ENCODE results near the gene WASHC1.
"Not testable (repeated sequence)": the region's sequence is repeated elsewhere in the genome, so short reads cannot be mapped to it uniquely, and the experiment has no call there.

Gene WASHC1

GRCh38 chr9:32308-32707 lies 3.1 kb upstream of the WASHC1 start:
- not testable (repeated sequence) for H3K36me3 ChIP-seq (ENCODE audit: control insufficient read depth in 1 of 2, insufficient read depth in 2 of 2, low read depth in 1 of 2, low read length in 2 of 2)
- WGBS, result 80% methylated on average over 1 of the region's 6 CpGs
- peak; percentile 1 for DNase-seq

GRCh38 chr9:28775-29174 lies 481 bp downstream of the WASHC1 start:
- Histone ChIP-seq H3K9ac (ENCODE audit: low read length) (peak overlapping the region; percentile 68), H3K4me3 (ENCODE audit: insufficient read depth in 1 of 2, low read depth in 1 of 2, low read length in 2 of 2) (peak overlapping the region; percentile 60 to 69)
- H4K91ac ChIP-seq (ENCODE audit: low read length); H4K8ac ChIP-seq (ENCODE audit: low read length); H3K18ac ChIP-seq (ENCODE audit: low read depth in 1 of 2, low read length in 2 of 2); H2AFZ ChIP-seq (ENCODE audit: low read depth, low read length); H2AK5ac ChIP-seq (ENCODE audit: low read length, severe bottlenecking); H2BK5ac ChIP-seq (ENCODE audit: low read depth, low read length, poor library complexity, severe bottlenecking); H2BK15ac ChIP-seq (ENCODE audit: low read depth, poor library complexity, severe bottlenecking); H3K23ac ChIP-seq (ENCODE audit: low read length in 2 of 2); H3K4me2 ChIP-seq (ENCODE audit: low read length, poor library complexity, severe bottlenecking); H3K27me3 ChIP-seq (ENCODE audit: control insufficient read depth in 1 of 2, insufficient read depth in 1 of 2, low read length in 2 of 2); H3K4me1 ChIP-seq (ENCODE audit: control insufficient read depth, insufficient read depth, low read depth, low read length); H2BK120ac ChIP-seq (ENCODE audit: low read depth, low read length); H2BK12ac ChIP-seq (ENCODE audit: low read length in 2 of 2); H3K79me1 ChIP-seq (replicated peaks; ENCODE audit: low read length, poor library complexity, severe bottlenecking); H3K9me3 ChIP-seq (ENCODE audit: control insufficient read depth, low read length); DNase-seq; H3K14ac ChIP-seq (ENCODE audit: low read length in 2 of 2); H3K27ac ChIP-seq (ENCODE audit: low read length, poor library complexity, severe bottlenecking); H3K36me3 ChIP-seq (ENCODE audit: control insufficient read depth in 1 of 2, insufficient read depth in 2 of 2, low read depth in 1 of 2, low read length in 2 of 2); H3K4ac ChIP-seq (ENCODE audit: low read depth in 1 of 2, low read length in 2 of 2): not testable (repeated sequence)
- no CpG with 5 or more reads among the region's 30 CpGs for WGBS

More at GRCh38 chr9:32308-32707, 3.1 kb upstream of the WASHC1 start:
- not testable (repeated sequence) for H4K8ac ChIP-seq (ENCODE audit: low read length); H2BK15ac ChIP-seq (ENCODE audit: low read depth, poor library complexity, severe bottlenecking); H3K9ac ChIP-seq (ENCODE audit: low read length); H3K23ac ChIP-seq (ENCODE audit: low read length in 2 of 2); H2BK120ac ChIP-seq (ENCODE audit: low read depth, low read length); H3K4me2 ChIP-seq (ENCODE audit: low read length, poor library complexity, severe bottlenecking); H3K4me3 ChIP-seq (ENCODE audit: insufficient read depth in 1 of 2, low read depth in 1 of 2, low read length in 2 of 2); H3K14ac ChIP-seq (ENCODE audit: low read length in 2 of 2); H4K91ac ChIP-seq (ENCODE audit: low read length); H3K27me3 ChIP-seq (ENCODE audit: control insufficient read depth in 1 of 2, insufficient read depth in 1 of 2, low read length in 2 of 2); H2BK12ac ChIP-seq (ENCODE audit: low read length in 2 of 2); H3K4ac ChIP-seq (ENCODE audit: low read depth in 1 of 2, low read length in 2 of 2); H2AFZ ChIP-seq (ENCODE audit: low read depth, low read length); H3K9me3 ChIP-seq (ENCODE audit: control insufficient read depth, low read length); H2BK5ac ChIP-seq (ENCODE audit: low read depth, low read length, poor library complexity, severe bottlenecking); H3K79me1 ChIP-seq (replicated peaks; ENCODE audit: low read length, poor library complexity, severe bottlenecking); H3K27ac ChIP-seq (ENCODE audit: low read length, poor library complexity, severe bottlenecking); H2AK5ac ChIP-seq (ENCODE audit: low read length, severe bottlenecking); H3K18ac ChIP-seq (ENCODE audit: low read depth in 1 of 2, low read length in 2 of 2); H3K4me1 ChIP-seq (ENCODE audit: control insufficient read depth, insufficient read depth, low read depth, low read length)

GRCh38 chr9:21621-22020 lies 7.6 kb downstream of the WASHC1 start:
- not testable (repeated sequence) for H4K8ac ChIP-seq (ENCODE audit: low read length); H3K27ac ChIP-seq (ENCODE audit: low read length, poor library complexity, severe bottlenecking); H3K14ac ChIP-seq (ENCODE audit: low read length in 2 of 2); H2BK120ac ChIP-seq (ENCODE audit: low read depth, low read length); H2BK5ac ChIP-seq (ENCODE audit: low read depth, low read length, poor library complexity, severe bottlenecking); H4K91ac ChIP-seq (ENCODE audit: low read length); H3K27me3 ChIP-seq (ENCODE audit: control insufficient read depth in 1 of 2, insufficient read depth in 1 of 2, low read length in 2 of 2); H3K4me3 ChIP-seq (ENCODE audit: insufficient read depth in 1 of 2, low read depth in 1 of 2, low read length in 2 of 2); H2AFZ ChIP-seq (ENCODE audit: low read depth, low read length); H3K4ac ChIP-seq (ENCODE audit: low read depth in 1 of 2, low read length in 2 of 2); H3K18ac ChIP-seq (ENCODE audit: low read depth in 1 of 2, low read length in 2 of 2); H3K36me3 ChIP-seq (ENCODE audit: control insufficient read depth in 1 of 2, insufficient read depth in 2 of 2, low read depth in 1 of 2, low read length in 2 of 2); H3K9ac ChIP-seq (ENCODE audit: low read length); H2BK12ac ChIP-seq (ENCODE audit: low read length in 2 of 2); H3K4me1 ChIP-seq (ENCODE audit: control insufficient read depth, insufficient read depth, low read depth, low read length); H2BK15ac ChIP-seq (ENCODE audit: low read depth, poor library complexity, severe bottlenecking); H3K79me1 ChIP-seq (replicated peaks; ENCODE audit: low read length, poor library complexity, severe bottlenecking); H3K4me2 ChIP-seq (ENCODE audit: low read length, poor library complexity, severe bottlenecking); DNase-seq; H3K23ac ChIP-seq (ENCODE audit: low read length in 2 of 2); H2AK5ac ChIP-seq (ENCODE audit: low read length, severe bottlenecking); H3K9me3 ChIP-seq (ENCODE audit: control insufficient read depth, low read length)
- WGBS, result no CpG with 5 or more reads among the region's 9 CpGs

- not testable (repeated sequence) for H3K9me3 ChIP-seq (ENCODE audit: control insufficient read depth, low read length); DNase-seq; H3K4me3 ChIP-seq (ENCODE audit: insufficient read depth in 1 of 2, low read depth in 1 of 2, low read length in 2 of 2); H3K9ac ChIP-seq (ENCODE audit: low read length); H4K91ac ChIP-seq (ENCODE audit: low read length); H2BK120ac ChIP-seq (ENCODE audit: low read depth, low read length); H3K4me1 ChIP-seq (ENCODE audit: control insufficient read depth, insufficient read depth, low read depth, low read length); H2AFZ ChIP-seq (ENCODE audit: low read depth, low read length); H3K27me3 ChIP-seq (ENCODE audit: control insufficient read depth in 1 of 2, insufficient read depth in 1 of 2, low read length in 2 of 2); H3K4me2 ChIP-seq (ENCODE audit: low read length, poor library complexity, severe bottlenecking); H2BK12ac ChIP-seq (ENCODE audit: low read length in 2 of 2); H3K23ac ChIP-seq (ENCODE audit: low read length in 2 of 2); H3K27ac ChIP-seq (ENCODE audit: low read length, poor library complexity, severe bottlenecking); H2BK5ac ChIP-seq (ENCODE audit: low read depth, low read length, poor library complexity, severe bottlenecking); H4K8ac ChIP-seq (ENCODE audit: low read length); H2AK5ac ChIP-seq (ENCODE audit: low read length, severe bottlenecking); H3K79me1 ChIP-seq (replicated peaks; ENCODE audit: low read length, poor library complexity, severe bottlenecking); H3K36me3 ChIP-seq (ENCODE audit: control insufficient read depth in 1 of 2, insufficient read depth in 2 of 2, low read depth in 1 of 2, low read length in 2 of 2); H2BK15ac ChIP-seq (ENCODE audit: low read depth, poor library complexity, severe bottlenecking); H3K14ac ChIP-seq (ENCODE audit: low read length in 2 of 2); H3K18ac ChIP-seq (ENCODE audit: low read depth in 1 of 2, low read length in 2 of 2); H3K4ac ChIP-seq (ENCODE audit: low read depth in 1 of 2, low read length in 2 of 2)
- WGBS, result no CpG with 5 or more reads among the region's 6 CpGs
Observed at GRCh38 chr9:16875-17274, 12.4 kb downstream of the WASHC1 start.

Data from mesenchymal stem cell (in vitro differentiated cells and primary cell).